ENCODE measurements around the gene SFXN2.
"Not testable (repeated sequence)": the region's sequence is repeated elsewhere in the genome, so short reads cannot be mapped to it uniquely, and the experiment has no call there.

The SFXN2 gene

DNA sequence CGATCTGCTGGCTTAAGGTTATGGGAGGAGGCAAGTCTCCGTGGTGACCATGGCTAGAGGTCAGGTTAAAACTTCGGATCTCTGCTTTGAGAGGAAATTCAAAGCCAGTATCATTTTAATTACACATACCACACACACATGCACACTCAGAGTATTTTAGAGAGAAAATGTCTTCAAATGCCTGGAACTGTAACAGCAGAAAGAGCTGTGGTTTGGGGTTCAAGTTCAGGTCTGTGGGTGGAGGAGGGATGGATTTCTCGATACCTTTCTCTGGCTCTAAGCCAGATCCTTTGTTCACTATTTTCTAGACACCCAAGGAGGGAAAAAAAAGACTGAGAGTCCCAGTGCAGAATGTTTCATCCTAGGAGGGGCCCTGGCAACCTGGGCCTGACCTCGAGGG, 32.7 kb upstream of the SFXN2 start:
- DNase-seq: no peak

DNA sequence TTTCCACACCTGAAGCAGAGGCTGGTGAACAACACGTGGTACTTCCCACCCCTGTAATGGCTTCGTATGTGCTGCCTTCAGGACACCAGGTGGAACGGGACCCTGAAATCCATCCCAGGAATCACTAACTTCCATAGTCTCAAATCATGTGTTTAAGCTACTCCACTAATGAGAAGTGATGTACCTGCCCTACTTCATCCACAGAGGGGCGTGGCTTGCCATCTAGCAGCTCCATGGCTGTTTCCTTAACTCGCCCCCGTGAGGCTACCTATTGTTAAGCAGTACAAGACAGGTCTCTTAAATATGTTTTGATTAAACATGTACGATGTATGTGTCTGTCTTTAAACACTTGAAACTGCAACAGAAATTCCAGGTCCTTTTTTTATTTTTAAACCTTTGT, 32.0 kb upstream of the SFXN2 start:
- DNase-seq: no peak

DNA sequence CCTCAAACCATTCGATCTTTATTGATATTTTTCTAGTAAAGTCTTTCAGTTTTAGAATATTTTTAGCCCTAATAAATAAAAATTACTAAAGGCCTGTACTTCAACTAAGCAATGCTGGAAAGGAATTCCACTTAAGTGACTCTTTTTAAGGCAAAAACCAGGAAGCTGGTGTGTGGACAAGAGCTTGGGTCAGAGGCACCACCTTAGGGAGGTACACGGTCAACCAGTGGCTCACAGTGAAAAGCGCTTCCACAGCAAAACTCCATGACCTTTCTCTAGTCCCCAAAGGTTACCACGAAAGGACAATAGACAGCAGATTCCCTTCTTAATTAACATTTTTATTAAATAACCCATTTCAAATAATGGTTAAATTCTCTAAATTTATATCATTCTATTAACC, 31.5 kb upstream of the SFXN2 start:
- DNase-seq: no peak

DNA sequence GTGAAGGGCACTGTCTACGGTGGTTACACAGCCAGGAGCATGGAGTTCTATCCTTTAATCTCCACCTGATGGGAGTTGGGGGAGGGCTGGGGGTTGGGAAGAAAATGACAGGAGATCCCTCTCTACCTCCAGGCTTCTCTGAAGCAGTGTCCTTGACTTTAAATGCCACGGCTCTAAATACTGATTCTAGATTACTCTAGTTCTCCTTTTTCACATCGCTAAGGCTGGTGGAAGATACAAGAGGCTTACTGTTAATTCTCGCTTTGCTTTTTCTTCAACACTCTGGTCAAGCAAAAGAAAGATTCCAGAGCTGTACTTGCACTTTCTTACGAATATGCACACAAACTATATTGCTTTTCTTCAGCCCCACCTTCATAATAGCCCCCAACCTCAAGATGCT, 30.7 kb upstream of the SFXN2 start:
- DNase-seq: no peak

DNA sequence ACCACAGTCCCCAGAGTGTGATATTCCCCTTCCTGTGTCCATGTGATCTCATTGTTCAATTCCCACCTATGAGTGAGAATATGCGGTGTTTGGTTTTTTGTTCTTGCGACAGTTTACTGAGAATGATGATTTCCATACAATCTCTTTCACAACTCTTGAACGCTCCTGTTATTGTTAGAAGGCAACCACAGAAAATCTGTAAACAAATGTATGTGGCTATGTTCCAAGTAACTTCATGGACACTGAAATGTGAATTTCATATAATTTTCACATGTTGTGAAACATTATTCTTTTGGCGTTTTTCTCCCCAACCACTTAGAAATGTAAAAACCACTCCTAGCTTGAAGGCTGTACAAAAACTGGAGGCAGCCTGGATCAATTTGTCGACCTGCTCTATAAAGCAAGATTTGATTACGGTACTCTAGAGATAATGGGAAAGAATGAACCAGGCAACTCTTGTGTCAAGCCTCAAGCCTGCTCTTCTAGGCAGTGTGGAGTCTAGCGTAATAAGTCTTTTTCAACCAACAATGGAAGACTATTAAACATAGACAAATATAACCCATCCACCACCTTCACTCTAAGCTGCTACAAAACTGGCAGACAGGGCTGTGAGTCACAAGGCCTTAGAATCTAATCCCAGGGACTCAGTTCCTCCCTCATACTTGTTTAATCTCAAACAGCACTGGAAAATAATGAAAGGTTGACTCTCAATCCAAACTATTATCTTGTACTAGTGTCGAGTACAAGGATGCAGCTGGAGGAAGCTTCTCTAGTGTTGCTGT, 23.0 kb upstream of the SFXN2 start:
- no peak for DNase-seq

DNA sequence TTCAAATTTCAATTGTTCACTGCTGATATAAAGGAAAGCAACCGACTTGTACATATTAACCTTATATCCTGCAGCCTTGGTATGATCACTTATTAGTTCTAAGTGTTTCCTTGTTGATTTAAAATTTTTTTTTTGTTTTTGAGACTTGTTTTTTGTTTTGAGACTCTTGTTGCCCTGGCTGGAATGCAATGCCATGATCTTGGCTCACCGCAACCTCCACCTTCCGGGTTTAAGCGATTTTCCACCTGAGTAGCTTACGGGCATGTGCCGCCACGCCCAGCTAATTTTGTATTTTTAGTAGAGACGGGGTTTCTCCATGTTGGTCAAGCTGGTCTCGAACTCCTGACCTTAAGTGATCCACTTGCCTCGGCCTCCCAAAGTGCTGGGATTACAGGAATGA, 19.0 kb upstream of the SFXN2 start:
- not testable (repeated sequence) for DNase-seq

GRCh38 chr10:102696736-102697135, 17.7 kb upstream of the SFXN2 start:
- DNase-seq: no peak

- DNase-seq: no peak
These were observed 15.5 kb upstream of the SFXN2 start for GRCh38 chr10:102698894-102699293.

GRCh38 chr10:102701272-102701671, 13.2 kb upstream of the SFXN2 start:
- DNase-seq: no peak

DNA sequence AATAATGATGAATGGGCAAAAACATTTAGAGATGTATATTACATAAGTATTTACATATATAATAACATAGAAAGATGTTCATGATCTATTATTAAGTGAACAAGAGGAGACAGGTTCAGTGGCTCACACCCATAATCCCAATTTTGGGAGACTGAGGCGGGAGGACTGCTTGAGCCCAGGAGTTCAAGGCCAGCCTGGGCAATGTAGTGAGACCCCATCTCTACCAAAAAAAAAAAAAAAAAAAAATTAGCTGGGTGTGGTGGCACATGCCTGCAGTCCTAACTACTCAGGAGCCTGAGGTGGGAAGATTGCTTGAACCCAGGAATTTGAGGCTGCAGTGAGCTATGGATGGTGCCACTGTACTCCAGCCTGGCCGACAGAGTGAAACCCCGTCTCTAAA, 12.6 kb upstream of the SFXN2 start:
- DNase-seq: no peak

GRCh38 chr10:102702742-102703141, 11.7 kb upstream of the SFXN2 start:
- no peak for DNase-seq

- DNase-seq: no peak
These were observed 9.5 kb upstream of the SFXN2 start for GRCh38 chr10:102704915-102705314.

GRCh38 chr10:102705531-102705930, 8.9 kb upstream of the SFXN2 start:
- DNase-seq: no peak

DNA sequence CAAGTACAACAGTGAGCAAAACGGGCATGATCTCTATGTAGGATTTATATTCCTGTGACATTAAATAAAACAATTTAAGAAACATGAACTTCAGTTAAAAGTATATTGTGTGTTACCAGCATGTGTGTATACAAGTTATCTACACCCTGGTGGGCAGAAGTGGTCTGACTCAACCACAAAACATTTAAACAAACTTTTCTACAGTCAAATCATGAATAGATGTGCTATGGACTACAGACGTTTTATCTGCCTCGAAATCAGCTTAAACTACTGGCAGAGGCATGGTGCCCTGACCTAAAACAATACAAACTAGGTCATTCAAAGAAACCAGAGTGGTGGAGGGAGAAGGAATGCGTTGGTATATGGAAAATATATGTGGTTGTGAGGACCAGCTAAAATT, 3.8 kb upstream of the SFXN2 start:
- DNase-seq: no peak

DNA sequence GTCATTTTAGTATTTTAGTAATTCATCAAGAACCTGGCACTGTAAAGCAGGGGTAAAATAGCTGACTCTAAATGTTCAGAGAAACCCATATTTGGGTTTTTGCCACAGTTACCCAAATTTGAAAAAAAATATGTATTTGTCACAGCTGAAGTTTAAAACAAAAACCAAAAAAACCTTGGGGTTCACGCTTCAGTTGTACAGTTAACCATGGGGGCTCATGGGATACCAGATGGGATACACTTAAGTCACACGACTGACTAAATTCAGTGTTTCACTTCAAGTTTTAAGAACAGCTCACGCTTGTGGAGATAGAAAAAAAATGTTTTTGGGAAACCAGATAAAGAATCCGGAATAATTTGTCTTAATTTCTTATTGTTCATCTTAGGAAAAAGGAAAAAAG, 2.3 kb upstream of the SFXN2 start:
- DNase-seq: no peak

- no peak for DNase-seq
These were observed 1.4 kb upstream of the SFXN2 start for GRCh38 chr10:102712843-102713538.

- no peak for DNase-seq
These were observed 960 bp upstream of the SFXN2 start for GRCh38 chr10:102713539-102713813.

DNA sequence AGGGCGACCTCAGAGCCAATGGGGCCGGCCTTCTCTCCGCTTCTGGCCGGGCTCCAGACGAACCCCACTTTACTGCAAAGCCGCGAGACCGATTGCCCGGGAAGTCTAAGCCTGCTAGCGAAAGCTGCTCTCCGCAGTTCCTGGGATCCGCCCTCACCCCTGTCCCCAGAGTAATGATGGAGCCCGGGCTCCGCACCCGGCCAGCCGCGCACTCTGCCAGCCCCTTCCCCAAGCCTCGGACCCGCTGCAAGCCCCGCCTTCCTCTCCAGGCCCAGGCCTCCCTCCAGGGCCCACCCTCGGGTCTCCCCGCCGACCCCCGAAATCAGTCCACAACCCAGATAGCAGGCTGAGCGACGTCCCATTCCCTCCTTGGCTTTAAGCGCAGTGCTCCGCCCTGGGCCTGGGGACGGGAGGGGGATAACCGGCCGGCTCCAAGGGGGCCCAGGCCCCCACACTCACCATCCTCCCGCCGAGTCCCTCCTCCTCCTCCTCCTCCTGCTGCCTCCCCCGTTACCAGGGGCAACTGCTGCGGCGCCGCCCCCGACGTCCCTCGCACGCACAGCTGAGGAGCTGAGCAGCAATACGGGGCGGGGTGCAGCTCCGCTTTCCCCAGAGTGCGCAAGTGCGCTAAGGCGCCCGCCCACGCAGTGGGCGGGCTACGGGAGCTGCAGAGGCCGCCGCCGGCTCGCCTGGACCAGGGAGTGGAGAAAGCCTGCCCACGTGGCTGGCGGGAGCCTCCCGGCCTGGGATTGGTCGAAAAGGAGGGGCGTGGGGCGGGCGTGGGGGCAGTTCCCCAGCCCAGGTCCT, 419 bp upstream of the SFXN2 start, which contains the start of gene ARL3:
Gene ARL3 (minus strand): TSS at position 584 of the 807 bp plus-strand sequence. CDS start 122 bp downstream, at position 462.
- peak; percentile 97 for DNase-seq

- no peak for DNase-seq
These were observed 1.4 kb downstream of the SFXN2 start for GRCh38 chr10:102715880-102716279.

- not testable (repeated sequence) for DNase-seq
These were observed 2.6 kb downstream of the SFXN2 start for GRCh38 chr10:102716900-102717565.

DNA sequence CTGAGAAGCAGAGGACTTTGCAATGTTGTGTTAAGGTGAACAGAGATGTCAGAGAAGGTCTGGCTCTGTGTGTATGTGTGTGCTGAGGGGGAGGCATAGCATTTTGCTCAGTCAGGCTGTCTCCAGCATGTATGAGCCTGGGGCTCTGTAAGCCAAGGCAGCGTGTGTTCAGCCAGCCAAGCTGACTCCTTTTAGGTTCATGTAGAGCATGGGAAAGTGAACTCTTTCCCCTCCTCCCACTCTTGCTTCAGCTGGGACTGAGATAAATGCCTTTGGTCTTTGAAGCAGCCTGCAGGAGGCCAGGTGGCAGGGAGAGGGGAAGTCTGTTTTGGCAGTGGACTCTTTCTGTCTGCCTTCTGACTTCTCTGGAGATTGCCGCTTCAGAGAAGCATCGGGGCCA, 3.8 kb downstream of the SFXN2 start:
- no peak for DNase-seq

GRCh38 chr10:102720337-102720736, 5.9 kb downstream of the SFXN2 start:
- DNase-seq: no peak

DNA sequence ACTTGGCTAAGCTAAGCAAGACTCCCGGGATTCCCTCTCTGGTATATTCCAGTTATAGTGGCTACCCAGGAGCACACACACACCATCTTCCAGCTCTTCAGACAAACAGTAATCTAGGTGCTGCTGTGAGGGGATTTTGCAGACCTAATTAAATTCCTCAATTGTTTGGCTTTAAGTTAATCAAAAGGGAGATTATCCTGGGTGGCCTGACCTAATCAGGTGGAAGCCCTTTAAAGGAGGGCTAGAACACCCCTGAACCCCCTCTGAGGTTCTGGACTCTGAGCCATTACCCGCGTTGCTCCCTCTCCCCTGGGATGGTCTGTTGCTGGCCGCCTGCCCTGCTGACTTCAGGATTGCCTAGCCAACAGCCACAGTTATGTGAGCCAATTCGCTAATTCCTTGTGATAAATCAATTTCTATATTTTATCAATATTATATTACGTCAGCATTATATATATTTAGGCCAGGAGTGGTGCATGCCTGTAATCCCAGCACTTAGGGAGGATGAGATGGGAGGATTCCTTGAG, 6.4 kb downstream of the SFXN2 start:
- DNase-seq: no peak
